Measurements from ENCODE around the gene RGS7.
A peak's percentile ranks its signal among the peaks of the same experiment; 100 is the strongest.
"Not testable (repeated sequence)": the region's sequence is repeated elsewhere in the genome, so short reads cannot be mapped to it uniquely, and the experiment has no call there.

The RGS7 gene

DNA sequence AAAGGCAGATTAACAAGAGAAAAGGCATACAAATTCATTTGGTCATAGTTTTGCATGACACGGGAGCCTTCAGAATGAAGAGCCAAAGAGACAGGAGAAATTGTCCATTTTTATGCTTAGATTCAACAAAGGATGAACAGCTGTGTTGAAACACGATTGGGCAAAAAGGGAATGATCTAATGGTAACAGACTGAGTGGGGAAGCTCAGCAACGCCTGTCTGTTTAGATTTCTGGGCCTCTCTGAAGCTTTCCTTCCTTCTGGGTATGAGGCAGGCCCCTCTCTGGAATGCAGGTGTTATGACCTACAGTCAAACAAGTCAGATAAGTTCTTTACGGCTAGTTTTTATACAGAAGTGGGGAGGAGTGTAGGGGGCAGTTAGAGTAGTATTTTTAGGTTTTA, 154.6 kb downstream of the RGS7 start:
- DNase-seq = no peak

DNA sequence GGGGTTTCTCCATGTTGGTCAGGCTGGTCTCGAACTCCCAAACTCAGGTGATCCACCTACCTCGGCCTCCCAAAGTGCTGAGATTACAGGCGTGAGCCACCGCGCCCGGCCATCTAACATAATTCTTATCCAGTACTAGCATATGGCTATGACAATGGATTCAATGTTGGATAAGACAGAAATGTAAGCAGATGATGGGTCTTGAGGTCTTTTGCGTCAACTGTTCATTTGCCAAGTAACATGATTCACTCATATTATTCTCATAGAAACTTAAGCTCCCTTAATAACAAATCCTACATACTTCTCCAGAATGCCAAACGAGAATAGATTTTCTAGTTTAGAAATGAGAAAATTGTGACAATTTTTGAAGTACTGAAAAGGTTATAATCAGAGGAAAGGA, 170.3 kb downstream of the RGS7 start:
- no peak for DNase-seq

DNA sequence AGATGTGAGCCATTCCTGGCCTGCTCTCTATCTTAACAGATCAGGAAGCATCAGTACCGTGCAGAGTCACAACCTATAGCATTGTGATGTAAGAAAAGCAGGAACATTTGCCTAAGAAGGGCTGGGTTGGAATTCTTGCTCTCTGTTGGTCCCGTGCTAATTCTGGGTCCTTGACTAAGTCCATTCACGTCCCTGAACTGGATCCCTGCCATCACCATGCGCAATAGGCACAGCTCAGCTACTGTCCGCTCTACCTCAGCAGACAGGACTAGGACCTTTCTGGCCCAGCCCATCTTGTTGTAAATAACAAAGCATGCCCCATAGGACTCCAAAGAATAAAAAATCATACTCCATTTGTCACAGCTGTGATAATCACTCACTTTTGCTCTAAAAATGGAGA, 175.0 kb downstream of the RGS7 start:
- DNase-seq = no peak

DNA sequence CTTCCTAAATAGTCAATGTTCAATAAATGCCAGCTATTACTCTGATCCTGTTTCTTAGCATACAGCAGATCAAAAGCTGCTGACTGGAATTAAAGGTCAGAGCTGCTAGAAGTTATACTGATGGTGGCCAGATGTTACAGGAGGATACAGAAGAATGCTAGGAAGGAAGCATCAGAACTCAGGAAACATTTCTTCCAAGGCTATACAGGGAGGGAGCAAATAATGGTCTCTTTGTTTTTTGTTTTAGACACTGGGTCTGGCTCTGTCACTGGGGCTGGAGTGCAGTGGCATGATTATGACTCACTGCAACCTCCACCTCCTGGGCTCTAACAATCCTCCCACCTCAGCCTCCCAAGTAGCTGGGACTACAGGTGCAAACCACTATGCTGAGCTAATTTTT, 175.5 kb downstream of the RGS7 start:
- no peak for DNase-seq

DNA sequence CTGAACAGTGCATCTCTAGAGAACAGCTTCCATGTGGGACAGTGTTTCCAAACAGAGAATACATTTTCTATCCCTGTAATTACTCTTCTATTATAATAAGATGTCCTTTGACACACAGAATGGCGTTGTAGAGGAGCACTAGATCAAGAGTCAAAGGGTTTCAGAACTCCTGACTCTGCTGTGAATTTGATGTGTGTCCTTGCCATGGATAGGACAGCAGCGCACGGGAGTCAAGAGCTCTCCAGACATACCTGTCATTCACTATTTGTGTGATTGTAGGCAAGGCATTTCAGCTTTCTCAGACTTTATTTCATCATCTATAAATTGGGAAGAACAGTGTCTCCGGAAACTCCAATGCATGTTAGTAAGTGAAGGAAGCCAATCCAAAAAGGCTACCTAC, 176.4 kb downstream of the RGS7 start:
- DNase-seq = no peak

DNA sequence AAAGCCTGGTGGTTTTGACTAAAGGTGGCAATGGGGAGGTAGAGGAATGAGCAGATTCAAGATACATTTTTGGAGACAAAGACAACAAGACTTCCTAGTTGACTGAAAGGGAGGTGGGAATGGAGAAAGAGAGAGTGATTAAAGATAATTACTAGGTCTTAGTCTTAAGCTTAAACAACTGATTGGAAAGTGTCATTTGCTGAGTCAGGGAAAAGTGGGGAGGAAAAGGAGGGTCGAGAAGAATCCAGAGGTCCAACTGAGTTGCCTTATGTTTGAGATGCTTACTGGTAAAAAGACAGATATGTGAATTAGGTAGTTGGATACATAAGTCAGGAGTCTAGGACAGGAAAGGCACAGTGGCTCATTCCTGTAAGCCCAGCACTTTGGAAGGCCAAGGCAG, 179.3 kb downstream of the RGS7 start:
- DNase-seq = no peak

DNA sequence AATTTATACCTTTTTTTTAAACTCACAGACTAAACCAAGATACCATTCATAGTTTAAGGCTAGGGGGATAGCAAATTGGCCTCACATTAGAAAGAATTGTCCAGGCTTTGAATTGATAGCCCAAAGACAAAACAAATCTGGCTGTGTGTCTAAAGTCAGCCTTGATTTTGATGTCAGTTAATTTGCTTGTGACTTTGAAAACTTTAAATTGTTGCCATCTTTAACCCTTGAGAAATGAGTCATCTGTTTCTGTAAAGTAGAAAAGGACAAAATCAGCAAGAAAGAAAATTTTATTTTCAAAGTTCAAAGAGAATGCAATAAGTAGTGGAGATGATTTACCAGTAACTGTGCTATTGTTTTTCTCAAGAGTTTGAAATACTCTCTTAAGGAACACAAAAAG, 184.5 kb downstream of the RGS7 start:
- DNase-seq = no peak

DNA sequence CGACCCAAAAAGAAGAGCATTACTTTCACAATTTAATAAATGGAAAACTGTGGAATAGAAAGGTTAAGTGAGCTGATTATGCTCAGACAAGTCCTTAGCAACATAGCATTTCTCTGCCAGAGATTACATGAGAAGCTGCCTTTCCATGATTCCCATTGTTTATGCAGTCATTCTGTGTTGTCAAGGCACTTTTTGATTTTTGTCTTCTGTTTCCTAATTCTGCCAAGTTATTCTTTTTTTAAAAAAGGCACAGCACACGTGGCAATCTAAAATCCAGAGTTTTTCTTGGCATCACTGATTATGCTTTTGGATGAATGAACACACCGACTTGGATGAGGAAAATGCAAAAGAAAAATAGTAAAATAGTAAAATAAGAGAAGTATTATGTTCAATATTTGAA, 185.0 kb downstream of the RGS7 start:
- peak; percentile 28 for DNase-seq

DNA sequence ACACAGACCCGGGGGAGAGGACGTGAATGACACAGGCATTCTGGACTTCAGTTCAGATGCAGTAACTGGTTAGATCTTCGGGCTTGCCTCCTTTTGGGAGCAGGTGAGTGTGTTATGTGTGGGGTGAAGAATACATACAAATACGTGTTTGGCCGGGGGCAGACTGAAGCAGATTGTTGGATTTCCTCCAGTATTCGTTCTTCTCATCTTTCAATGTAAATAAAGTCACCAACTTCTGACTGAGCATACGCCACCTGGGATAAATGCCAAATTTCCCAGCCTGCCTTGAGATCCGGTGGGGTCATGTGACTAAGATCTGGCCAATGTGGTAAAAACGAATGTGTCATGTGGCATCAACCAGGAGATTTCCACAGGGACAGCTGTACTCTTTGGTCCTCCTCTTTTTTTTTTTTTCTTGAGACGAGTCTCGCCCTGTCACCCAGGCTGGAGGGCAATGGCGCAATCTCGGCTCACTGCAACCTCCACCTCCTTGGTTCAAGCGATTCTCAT, 189.8 kb downstream of the RGS7 start:
- DNase-seq = peak; percentile 13

DNA sequence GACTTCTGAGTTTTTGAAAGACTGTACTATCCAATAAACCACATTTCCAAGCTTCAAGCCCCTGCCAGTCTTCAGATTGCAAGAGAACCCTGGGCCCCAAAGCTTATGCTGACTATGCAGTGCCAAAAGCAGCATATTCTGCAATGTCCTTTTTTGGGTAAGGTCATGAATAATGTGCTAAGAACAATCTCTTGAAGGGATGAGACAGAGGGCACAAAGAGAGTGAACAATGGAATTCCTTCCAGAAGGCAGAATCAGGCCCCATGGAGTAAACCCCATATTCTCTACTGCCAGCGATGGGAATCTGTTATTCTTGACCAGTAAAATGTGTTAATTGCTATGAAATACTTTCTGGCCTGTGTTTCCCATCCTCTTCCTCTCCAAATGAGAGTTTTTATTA, 190.4 kb downstream of the RGS7 start:
- DNase-seq = no peak

DNA sequence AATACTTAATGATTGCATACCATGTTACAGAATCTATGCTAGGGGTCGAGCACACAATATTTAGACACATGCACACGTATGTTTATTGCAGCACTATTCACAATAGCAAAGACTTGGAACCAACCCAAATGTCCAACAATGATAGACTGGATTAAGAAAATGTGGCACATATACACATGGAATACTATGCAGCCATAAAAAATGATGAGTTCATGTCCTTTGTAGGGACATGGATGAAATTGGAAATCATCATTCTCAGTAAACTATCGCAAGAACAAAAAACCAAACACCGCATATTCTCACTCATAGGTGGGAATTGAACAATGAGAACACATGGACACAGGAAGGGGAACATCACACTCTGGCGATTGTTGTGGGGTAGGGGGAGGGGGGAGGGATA, 191.7 kb downstream of the RGS7 start:
- DNase-seq = not testable (repeated sequence)

DNA sequence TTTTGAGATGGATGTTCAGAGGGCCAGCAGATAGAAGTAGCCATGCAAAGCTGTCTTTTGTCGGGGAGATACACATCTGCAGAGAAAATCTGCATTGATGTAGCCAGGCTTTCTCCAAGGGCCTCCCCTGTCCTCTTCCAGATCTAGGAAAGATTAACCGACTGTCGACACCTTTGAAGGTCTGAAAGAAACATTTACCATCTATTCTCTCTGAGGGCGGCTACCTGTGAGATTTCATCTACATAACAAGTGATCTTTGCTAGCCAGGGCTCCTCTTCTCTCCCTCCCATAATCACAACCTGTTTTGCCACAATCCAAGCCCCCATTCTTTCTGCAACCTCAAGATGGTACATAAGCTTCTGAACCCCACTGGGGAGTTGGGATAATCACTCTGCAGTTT, 193.6 kb downstream of the RGS7 start:
- DNase-seq = no peak

DNA sequence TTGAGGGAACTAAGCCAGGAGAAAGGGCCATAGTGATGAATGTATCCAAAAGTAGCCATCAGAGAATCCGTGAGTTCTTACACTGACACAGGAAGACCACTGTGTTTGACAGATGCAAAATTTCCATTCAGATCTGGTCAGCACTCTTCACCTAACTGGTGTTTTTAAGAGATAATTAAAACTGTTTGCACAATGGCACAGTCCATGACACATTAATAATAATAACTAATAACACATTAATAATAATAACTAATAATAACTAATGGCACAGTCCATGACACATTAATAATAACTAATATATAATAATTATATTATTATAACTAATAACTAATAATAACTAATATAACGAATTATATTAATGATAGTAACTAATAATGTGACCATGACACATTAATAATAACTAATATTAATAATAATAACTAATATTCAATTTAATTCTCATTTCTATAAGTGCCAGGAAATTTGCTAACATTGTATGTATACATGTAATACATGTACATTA, 195.8 kb downstream of the RGS7 start:
- no peak for DNase-seq

DNA sequence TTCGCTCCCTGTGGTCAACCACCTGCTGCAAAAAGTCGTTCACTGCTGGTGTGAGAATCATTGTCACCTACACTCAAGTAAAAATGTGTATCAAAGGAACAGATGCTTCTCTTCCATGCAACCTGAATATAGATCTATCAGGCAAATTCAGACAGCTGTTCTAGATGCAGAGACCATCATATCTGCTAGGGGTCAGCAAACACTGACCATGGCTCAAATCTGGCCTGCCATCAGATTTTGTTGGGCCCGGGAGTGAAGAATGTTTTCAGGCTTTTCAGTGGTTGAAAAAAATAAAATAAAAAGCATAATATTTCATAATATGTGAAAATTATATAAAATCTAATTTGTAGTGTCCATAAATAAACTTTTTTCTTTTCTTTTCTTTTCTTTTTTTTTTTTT, 199.6 kb downstream of the RGS7 start:
- DNase-seq = peak; percentile 34

DNA sequence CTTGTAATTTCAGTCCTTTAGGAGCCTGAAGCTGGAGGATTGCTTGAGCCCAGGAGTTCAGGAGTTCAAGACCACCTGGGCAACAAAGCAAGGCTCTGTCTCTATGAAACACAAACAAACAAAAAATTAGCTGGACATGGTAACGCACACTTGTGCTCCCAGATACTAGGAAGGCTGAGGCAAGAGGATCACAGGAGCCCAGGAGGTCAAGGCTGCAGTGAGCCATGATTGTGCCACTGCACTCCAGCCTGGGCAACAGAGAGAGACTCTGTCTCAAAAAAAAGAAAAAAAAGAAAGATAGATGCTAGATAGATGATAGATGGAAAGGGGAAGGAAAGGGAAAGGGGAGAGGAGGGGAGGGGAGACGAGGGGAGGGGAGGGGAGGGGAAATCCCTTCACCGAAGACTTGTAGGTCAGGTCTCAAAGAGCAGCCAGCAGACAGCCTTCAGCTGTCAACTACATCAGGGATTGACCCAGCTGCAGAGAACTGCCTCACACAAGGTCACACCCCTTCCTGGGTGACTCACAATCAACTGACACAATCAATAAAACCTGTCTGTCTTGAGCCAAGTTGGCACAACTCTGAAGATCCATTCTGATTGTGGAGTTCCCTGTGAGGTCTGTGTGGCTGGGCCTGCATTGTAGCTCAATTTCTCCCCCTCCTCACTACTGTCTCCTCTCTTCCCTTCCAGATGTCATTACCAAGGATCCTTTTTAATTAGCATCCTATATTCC, 200.6 kb downstream of the RGS7 start:
- peak; percentile 81 for DNase-seq

DNA sequence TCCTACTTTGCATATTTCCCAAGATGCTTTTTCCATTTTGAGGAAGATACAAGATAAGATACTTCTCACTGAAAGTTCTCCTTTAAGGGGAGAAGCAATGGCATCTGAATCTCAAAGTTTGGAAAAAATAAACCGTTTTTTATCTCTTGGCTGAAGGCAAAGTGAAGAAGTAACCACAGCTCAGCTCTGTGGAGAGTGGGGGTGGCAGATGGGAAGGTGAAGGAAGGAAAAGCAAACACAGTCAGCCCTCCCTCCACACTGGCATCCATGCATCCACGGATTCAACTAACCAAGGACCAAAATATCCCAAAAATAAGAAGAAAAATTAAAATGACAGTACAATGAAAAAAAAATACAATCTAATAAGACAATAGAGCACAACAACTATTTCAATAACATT, 211.1 kb downstream of the RGS7 start:
- no peak for DNase-seq

DNA sequence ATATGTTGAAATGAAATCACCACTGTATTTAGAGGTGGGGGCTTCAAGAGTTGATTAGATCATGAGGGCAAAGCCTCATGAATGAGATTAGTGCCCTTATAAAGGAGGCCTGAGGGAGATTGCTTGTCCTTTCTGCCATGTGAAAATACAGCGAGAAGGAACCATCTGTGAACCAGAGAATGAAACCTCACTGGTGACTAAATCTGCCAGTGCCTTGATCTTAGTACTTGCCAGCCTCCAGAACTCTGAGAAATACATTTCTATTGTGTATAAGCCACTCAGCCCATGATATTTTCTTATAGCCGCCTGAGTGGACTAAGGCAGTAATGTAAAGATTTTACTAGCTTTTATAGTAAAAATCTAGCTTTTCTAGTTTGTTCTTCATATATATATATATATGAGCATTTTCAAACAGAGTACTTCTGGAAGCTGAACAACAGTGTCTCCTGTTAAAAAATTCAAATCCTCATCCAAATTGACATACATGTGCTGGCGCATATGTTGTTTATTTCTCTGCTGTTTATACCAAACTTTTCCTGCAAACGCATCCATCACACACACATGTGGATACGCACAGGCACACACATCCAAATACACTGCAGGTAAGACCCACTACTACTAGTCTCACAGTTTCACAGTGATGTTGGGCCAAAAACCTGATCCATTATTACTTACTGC, 213.1 kb downstream of the RGS7 start:
- DNase-seq = no peak

DNA sequence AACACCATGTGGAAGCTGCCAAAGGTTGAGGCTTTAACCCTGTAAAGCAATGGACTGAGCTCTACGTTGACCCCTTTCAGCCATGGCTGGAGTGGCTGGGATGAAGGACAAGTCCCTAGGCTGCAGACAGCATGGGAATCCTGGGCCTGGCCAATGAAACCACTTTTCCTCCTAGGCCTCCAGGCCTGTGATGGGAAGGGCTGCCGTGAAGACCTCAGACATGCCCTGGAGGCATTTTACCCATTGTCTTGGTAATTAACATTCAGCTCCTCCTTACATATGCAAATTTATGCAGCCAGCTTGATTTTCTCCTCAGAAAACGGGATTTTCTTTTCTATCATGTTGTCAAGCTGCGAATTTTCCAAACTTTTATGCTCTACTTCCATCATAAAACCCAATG, 214.5 kb downstream of the RGS7 start:
- no peak for DNase-seq

DNA sequence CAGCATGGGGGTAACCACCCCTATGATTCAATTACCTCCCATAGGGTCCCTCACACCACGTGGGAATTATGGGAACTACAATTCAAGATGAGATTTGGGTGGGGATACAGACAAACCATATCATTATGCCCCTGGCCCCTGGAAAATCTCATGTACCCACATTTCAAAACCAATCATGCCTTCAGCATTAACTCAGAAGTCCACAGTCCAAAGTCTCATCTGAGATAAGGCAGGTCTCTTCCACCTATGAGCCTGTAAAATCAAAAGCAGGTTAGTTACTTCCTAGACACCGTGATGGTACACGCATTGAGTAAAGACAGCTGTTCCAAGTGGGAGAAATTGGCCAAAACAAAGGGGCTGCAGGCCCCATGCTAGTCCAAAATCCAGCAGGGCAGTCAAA, 215.4 kb downstream of the RGS7 start:
- DNase-seq = not testable (repeated sequence)

DNA sequence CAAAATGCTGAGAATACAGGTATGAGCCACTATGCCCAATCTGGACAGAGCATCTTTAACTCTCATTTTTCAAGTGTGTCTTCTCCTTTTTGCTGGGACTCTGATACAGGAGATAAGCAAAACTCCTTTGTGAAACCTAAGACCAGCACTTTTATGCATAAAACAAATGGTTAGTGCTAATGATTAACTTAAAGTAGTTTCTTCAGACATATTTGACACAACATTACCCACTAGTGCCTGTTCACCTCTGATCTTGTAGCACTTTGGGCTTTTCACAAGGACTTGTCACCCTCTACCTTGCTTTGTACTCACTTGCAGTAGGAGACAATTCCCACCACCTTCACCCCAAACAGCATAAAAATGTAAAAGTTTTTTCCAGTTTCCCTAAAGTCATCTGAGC, 216.3 kb downstream of the RGS7 start:
- no peak for DNase-seq

DNA sequence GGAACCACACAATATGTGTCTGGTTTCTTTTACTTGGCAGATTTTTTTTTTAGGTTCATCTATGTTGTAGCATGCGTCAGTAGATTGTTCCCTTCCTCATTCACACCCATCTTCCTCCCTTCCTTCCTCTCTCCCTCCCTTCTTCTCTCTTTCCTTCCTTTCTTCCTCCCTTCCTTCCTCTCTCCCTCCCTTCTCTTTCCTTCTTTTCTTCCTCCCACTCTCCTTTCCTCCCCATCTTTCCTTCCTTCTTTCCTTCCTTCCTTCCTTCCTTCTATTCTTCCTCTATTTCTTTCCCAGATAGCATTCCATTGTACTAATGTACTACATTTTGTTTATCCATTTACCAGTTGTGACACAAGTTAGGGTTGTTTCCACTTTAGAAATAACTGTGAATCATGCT, 218.0 kb downstream of the RGS7 start:
- no peak for DNase-seq

DNA sequence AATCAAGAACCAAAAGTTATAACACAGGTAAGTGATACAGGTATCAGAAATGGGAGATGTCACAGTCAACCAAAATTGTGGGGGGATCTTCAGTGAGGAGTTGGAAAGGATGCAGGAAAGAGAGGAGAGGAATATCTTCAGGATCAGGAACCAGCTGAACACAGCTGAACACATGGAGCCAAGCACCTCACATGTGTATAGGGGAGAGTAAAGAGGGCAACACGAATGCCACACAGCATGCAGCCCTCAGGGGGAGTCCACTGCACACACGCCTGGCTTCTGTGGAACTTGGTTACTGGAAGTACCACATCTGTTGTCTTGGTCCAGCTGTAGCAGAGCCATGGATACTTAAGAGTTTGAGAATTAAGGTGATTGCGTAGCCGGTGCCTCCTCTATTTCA, 218.8 kb downstream of the RGS7 start:
- DNase-seq = no peak

DNA sequence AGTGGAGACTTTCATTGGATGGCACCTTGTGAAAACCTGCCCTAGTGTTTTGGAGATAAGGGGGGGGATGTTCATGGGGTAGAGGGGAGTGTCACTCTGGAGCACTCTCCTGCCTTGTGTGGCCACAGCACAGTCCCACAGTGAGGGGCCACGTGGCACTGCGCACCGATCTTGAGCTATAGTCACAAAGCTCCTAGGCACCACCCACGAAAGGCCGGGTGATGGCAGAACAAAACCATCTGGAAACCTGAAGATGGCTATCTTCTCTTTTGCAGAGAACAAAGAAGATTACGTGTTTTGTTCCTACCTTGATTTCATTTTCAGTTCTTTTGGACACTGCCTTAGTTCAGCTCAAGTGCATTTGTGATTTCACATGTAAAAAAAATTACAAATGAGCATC, 220.6 kb downstream of the RGS7 start:
- no peak for DNase-seq

DNA sequence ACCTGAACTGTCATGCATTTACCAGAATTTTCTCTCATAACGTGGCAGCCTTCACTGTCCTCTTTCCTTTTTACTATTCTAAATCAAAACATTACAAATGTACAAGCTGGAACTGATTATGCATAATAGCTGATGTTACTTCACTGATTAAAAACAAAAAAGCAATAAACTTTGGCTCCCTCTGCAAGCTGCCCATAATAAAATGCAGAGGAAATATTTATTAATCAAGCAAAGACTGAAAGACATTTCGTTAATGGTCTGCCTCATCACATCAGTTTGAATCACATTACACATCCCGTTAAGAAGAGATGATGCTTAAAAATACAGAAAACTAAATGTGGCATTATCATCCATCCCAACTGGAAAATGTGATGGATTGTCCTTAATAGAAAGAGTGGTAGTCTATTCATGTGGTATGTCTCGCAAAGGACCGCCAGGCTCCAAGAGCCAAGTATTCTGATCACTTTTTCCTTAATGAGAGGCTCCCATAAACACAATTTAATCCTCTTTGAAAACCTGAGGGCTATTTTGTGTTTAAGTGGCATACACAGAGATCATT, 225.3 kb downstream of the RGS7 start:
- DNase-seq = no peak
